Thoracic aorta (tissue), 2 donors: Measurements from ENCODE around the gene NR2F1-AS1. TPM values are rescaled to one million over a fixed set of nuclear protein-coding genes. Genes with fewer than 3 reads are reported as not detected.

ENCODE experiments used
- ATAC-seq: fragments of 150-250 bp; one replicate; pipeline ENCODE4 v1.8.0; 2017; ENCODE audit warnings: low read depth; ENCODE audit not compliant: insufficient number of reproducible peaks, low FRiP score
- DNase-seq: peaks from one replicate; pipeline ENCODE4 v3.0.0-alpha.2; 2020; ENCODE audit warnings: low spot score
- H3K27ac ChIP-seq, 2 donors: fragments of 200-600 bp; sonication (generic); 1 replicate in 1 of 2; 2 replicates in 1 of 2; pipeline ENCODE4 v1.5.1; 2016; ENCODE audit warnings: mild to moderate bottlenecking in 2 of 2, moderate library complexity in 2 of 2
- H3K27me3 ChIP-seq: fragments of 200-600 bp; sonication (generic); replicated peaks from 2 replicates; pipeline ENCODE4 v1.6.0; 2016; ENCODE audit warnings: mild to moderate bottlenecking; ENCODE audit not compliant: insufficient read depth
- H3K36me3 ChIP-seq: fragments of 200-600 bp; sonication (generic); one replicate; pipeline ENCODE4 v1.5.1; 2016
- H3K4me1 ChIP-seq, 2 donors: fragments of 200-600 bp; sonication (generic); 1 replicate in 1 of 2; 2 replicates in 1 of 2; pipeline versions ENCODE4 v1.5.1 to v1.6.0; 2016; ENCODE audit warnings: low read depth in 2 of 2, mild to moderate bottlenecking in 1 of 2; ENCODE audit not compliant: control insufficient read depth in 1 of 2
- H3K4me3 ChIP-seq: fragments of 200-600 bp; sonication (generic); 2 replicates; pipeline ENCODE4 v1.5.1; 2016; ENCODE audit warnings: mild to moderate bottlenecking
- H3K9me3 ChIP-seq: fragments of 200-600 bp; sonication (generic); 2 replicates; pipeline ENCODE4 v1.5.1; 2016
- CTCF ChIP-seq: fragments of 200-600 bp; sonication (generic); IDR thresholded peaks from one replicate; pipeline ENCODE4 v1.5.1; 2019; ENCODE audit warnings: antibody characterized with exemption
- total RNA-seq, 2 donors: library from RNA; depleted of rRNA; stranded (reverse); fragments of >200 nt; gene quantifications; one replicate each; pipeline versions ENCODE4 v1.1.0 to v1.2.3, GENCODE V29; 2016

NR2F1-AS1 gene
- total RNA-seq, 2 donors from 2014 or later: 0.54 to 8.7 TPM

- TF ChIP-seq CTCF: no peak
- DNase-seq: no peak
- no peaks in the 10 kb centered on the region for H3K36me3 ChIP-seq
- H3K9me3 ChIP-seq: no peaks in the 10 kb centered on the region
- ATAC-seq: no peak
- H3K4me1 ChIP-seq: no peaks in the 10 kb centered on the region
- H3K27me3 ChIP-seq: no peaks in the 10 kb centered on the region
- no peak overlapping the region for H3K27ac ChIP-seq
- H3K4me3 ChIP-seq: no peak overlapping the region
Observed at GRCh38 chr5:93371893-93372292, 209.1 kb downstream of the NR2F1-AS1 start.

GRCh38 chr5:93364378-93364777 lies 216.6 kb downstream of the NR2F1-AS1 start:
- no peaks in the 10 kb centered on the region for H3K36me3 ChIP-seq
- H3K27ac ChIP-seq: no peak overlapping the region
- H3K4me1 ChIP-seq: peaks cover 0 to 4% of the 10 kb centered on the region in 2 donors
- ATAC-seq (no peak), DNase-seq (no peak)
- H3K4me3 ChIP-seq: no peak overlapping the region
- H3K27me3 ChIP-seq: no peaks in the 10 kb centered on the region
- TF ChIP-seq CTCF: no peak
- H3K9me3 ChIP-seq: no peaks in the 10 kb centered on the region

- Histone ChIP-seq H3K36me3 (no peaks in the 10 kb centered on the region), H3K9me3 (no peaks in the 10 kb centered on the region), H3K4me3 (no peak overlapping the region), H3K27me3 (no peaks in the 10 kb centered on the region), H3K27ac (no peak overlapping the region), H3K4me1 (peaks cover 0 to 4% of the 10 kb centered on the region in 2 donors)
- ATAC-seq: no peak
- no peak for TF ChIP-seq CTCF
- no peak for DNase-seq
Observed at GRCh38 chr5:93360436-93361088, 220.5 kb downstream of the NR2F1-AS1 start.

GRCh38 chr5:93359960-93360305 lies 221.1 kb downstream of the NR2F1-AS1 start:
- TF ChIP-seq CTCF: no peak
- Histone ChIP-seq H3K27me3 (no peaks in the 10 kb centered on the region), H3K4me3 (no peak overlapping the region), H3K27ac (no peak overlapping the region), H3K9me3 (no peaks in the 10 kb centered on the region), H3K36me3 (no peaks in the 10 kb centered on the region), H3K4me1 (peaks cover 0 to 4% of the 10 kb centered on the region in 2 donors)
- no peak for DNase-seq
- ATAC-seq: no peak

Other genes starting within 250 kb of the NR2F1-AS1 start
- gene NR2F1, start 2.0 kb upstream of the NR2F1-AS1 start, total RNA-seq: 1 to 10 TPM; 1.1 to 3.4 TPM
- gene POU5F2, start 160.4 kb upstream of the NR2F1-AS1 start, total RNA-seq: 1 to 10 TPM; 4.6 to 6.2 TPM